ENCODE data around the gene CYP4A22. TPM values are rescaled to one million over a fixed set of nuclear protein-coding genes. Genes with fewer than 3 reads are reported as not detected.

The CYP4A22 gene
- total RNA-seq, 1 donor, result not detected

GRCh38 chr1:47160716-47161115 is 23.5 kb downstream of the CYP4A22 start:
- H3K4me3 ChIP-seq (ENCODE audit: low read depth, low read length), result no peak overlapping the region
- TF ChIP-seq CTCF (IDR thresholded peaks at IDR 0.05; ENCODE audit: insufficient read depth, low read depth, low read length), result no peak
- no peak for DNase-seq (ENCODE audit: low read depth)

- TF ChIP-seq CTCF (IDR thresholded peaks at IDR 0.05; ENCODE audit: insufficient read depth, low read depth, low read length), result no peak
- H3K4me3 ChIP-seq (ENCODE audit: low read depth, low read length), result no peak overlapping the region
- no peak for DNase-seq (ENCODE audit: low read depth)
Measured at GRCh38 chr1:47161298-47162040, 24.2 kb downstream of the CYP4A22 start.

- DNase-seq (ENCODE audit: low read depth), result no peak
- TF ChIP-seq CTCF (IDR thresholded peaks at IDR 0.05; ENCODE audit: insufficient read depth, low read depth, low read length), result no peak
- H3K4me3 ChIP-seq (ENCODE audit: low read depth, low read length), result no peak overlapping the region
Measured at GRCh38 chr1:47164552-47164951, 27.3 kb downstream of the CYP4A22 start.

- DNase-seq (ENCODE audit: low read depth), result no peak
- no peak overlapping the region for H3K4me3 ChIP-seq (ENCODE audit: low read depth, low read length)
- TF ChIP-seq CTCF (IDR thresholded peaks at IDR 0.05; ENCODE audit: insufficient read depth, low read depth, low read length), result no peak
Measured at GRCh38 chr1:47172782-47173181, 35.5 kb downstream of the CYP4A22 start.

GRCh38 chr1:47174656-47175020 is 37.4 kb downstream of the CYP4A22 start:
- DNase-seq (ENCODE audit: low read depth), result no peak
- no peak for TF ChIP-seq CTCF (IDR thresholded peaks at IDR 0.05; ENCODE audit: insufficient read depth, low read depth, low read length)
- H3K4me3 ChIP-seq (ENCODE audit: low read depth, low read length), result no peak overlapping the region

GRCh38 chr1:47175227-47175934 is 38.1 kb downstream of the CYP4A22 start:
- peak; percentile 99 for TF ChIP-seq CTCF (IDR thresholded peaks at IDR 0.05; ENCODE audit: insufficient read depth, low read depth, low read length)
- DNase-seq (ENCODE audit: low read depth), result peak; percentile 42
- H3K4me3 ChIP-seq (ENCODE audit: low read depth, low read length), result no peak overlapping the region
